HCT116 (cell line): ENCODE results near the gene SDHAF4. TPM values are rescaled to one million over a fixed set of nuclear protein-coding genes. Genes with fewer than 3 reads are reported as not detected.

Experiments
- ATAC-seq: fragments of 200-7000 bp; cut with Tn5 transposase; 2 replicates; pipeline ENCODE4 v1.9.1; 2020; ENCODE audit warnings: mild to moderate bottlenecking, moderate library complexity
- BruUV-seq: library from RNA; stranded (reverse); fragments of 400-500 nt; replicated peaks from 2 replicates; lab custom pipeline; 2021; lab: Mats Ljungman, UMichigan
- CTCF ChIA-PET: fragments of 300-600 bp; sonication (Branson Sonifier 250); formaldehyde crosslinking; loops from one replicate; lab custom pipeline; 2021; ENCODE audit warnings: antibody characterized with exemption; lab: Charles Lee
- POLR2A ChIA-PET: fragments of 300-600, 350-600 bp; sonication (Branson Sonifier 250); formaldehyde crosslinking; loops from one replicate; lab custom pipeline; 2021; ENCODE audit warnings: antibody characterized with exemption; lab: Charles Lee
- RAD21 ChIA-PET, 2 experiments: fragments of 300-600 bp; sonication (Branson Sonifier 250); formaldehyde crosslinking; loops; one replicate each; lab custom pipeline; 2023; ENCODE audit warnings: low total read pairs in 2 of 2; ENCODE audit not compliant: uncharacterized antibody in 2 of 2, unreplicated experiment in 2 of 2, low non-redundant PET in 1 of 2; lab: Charles Lee
- DNase-seq: peaks from one replicate; pipeline ENCODE4 v3.0.0-alpha.2; 2010; ENCODE audit warnings: low read depth, low spot score
- H2AFZ ChIP-seq: fragments of 200-600 bp; shearing (Covaris generic), sonication (generic); 2 replicates; pipeline ENCODE4 v1.6.1; 2017; ENCODE audit warnings: low read depth, mixed run types, mixed read lengths, antibody characterized with exemption, low read length; ENCODE audit not compliant: poor library complexity, severe bottlenecking
- H3K27ac ChIP-seq: 2 replicates; pipeline ENCODE4 v1.5.1; 2012; ENCODE audit warnings: low read depth, low read length
- H3K27me3 ChIP-seq: fragments of 200-600 bp; sonication (generic); 2 replicates; pipeline ENCODE4 v1.6.1; 2016; ENCODE audit warnings: mixed run types, low read length, mixed read lengths; ENCODE audit not compliant: insufficient read depth
- H3K36me3 ChIP-seq, 2 experiments: fragments of 200-500 bp in 1 of 2; fragments of 200-600 bp in 1 of 2; sonication (Bioruptor generic) in 1 of 2; sonication (generic) in 1 of 2; 2 replicates each; pipeline versions ENCODE4 v1.5.1 to v1.6.1; 2014 to 2016; ENCODE audit warnings: low read length in 2 of 2, inconsistent platforms in 1 of 2, mixed read lengths in 1 of 2, mixed run types in 1 of 2; ENCODE audit not compliant: insufficient read depth in 2 of 2, control insufficient read depth in 1 of 2
- H3K4me1 ChIP-seq, 2 experiments: fragments of 200-600 bp in 1 of 2; sonication (generic) in 1 of 2; 2 replicates each; pipeline versions ENCODE4 v1.5.1 to v1.6.1; 2012 to 2017; ENCODE audit warnings: low read length in 2 of 2, inconsistent platforms in 1 of 2, mild to moderate bottlenecking in 1 of 2, mixed read lengths in 1 of 2, mixed run types in 1 of 2, moderate library complexity in 1 of 2; ENCODE audit not compliant: insufficient read depth in 2 of 2, control insufficient read depth in 1 of 2
- H3K4me2 ChIP-seq: fragments of 200-600 bp; sonication (generic); 2 replicates; pipeline ENCODE4 v1.6.1; 2017; ENCODE audit warnings: mixed run types, low read length, mixed read lengths
- H3K4me3 ChIP-seq, 2 experiments: fragments of 200-600 bp in 1 of 2; sonication (generic) in 1 of 2; replicated peaks in 1 of 2; 2 replicates each; pipeline ENCODE4 v1.5.1; 2011 to 2016; ENCODE audit warnings: low read length in 2 of 2, control low read depth in 1 of 2, low read depth in 1 of 2, mild to moderate bottlenecking in 1 of 2, mixed read lengths in 1 of 2, mixed run types in 1 of 2
- H3K79me2 ChIP-seq: fragments of 200-600 bp; sonication (generic); 2 replicates; pipeline ENCODE4 v1.6.1; 2017; ENCODE audit warnings: mild to moderate bottlenecking, mixed run types, low read length, moderate library complexity, mixed read lengths; ENCODE audit not compliant: insufficient read depth
- H3K9ac ChIP-seq: fragments of 200-600 bp; sonication (generic); 2 replicates; pipeline ENCODE4 v1.6.1; 2016; ENCODE audit warnings: low read length, mixed read lengths
- H3K9me2 ChIP-seq: fragments of 200-600 bp; sonication (generic), shearing (Covaris generic); 2 replicates; pipeline ENCODE4 v1.6.1; 2017; ENCODE audit warnings: mixed run types, mild to moderate bottlenecking, moderate library complexity; ENCODE audit not compliant: insufficient read depth
- H3K9me3 ChIP-seq, 2 experiments: fragments of 200-500 bp in 1 of 2; fragments of 200-600 bp in 1 of 2; sonication (Bioruptor generic) in 1 of 2; sonication (generic) in 1 of 2; 2 replicates each; pipeline ENCODE4 v1.6.1; 2014 to 2017; ENCODE audit warnings: low read length in 2 of 2, mixed read lengths in 2 of 2, inconsistent platforms in 1 of 2, low read depth in 1 of 2, mild to moderate bottlenecking in 1 of 2, mixed run types in 1 of 2, moderate library complexity in 1 of 2; ENCODE audit not compliant: control insufficient read depth in 1 of 2, insufficient read depth in 1 of 2
- H4K20me1 ChIP-seq: fragments of 200-600 bp; sonication (generic), shearing (Covaris generic); 2 replicates; pipeline ENCODE4 v1.6.1; 2017; ENCODE audit warnings: mixed run types, mild to moderate bottlenecking, moderate library complexity; ENCODE audit not compliant: insufficient read depth
- CBX3 ChIP-seq: IDR thresholded peaks from 2 replicates; pipeline ENCODE4 v1.6.1; 2012; ENCODE audit warnings: low read depth
- CEBPB ChIP-seq: IDR thresholded peaks from 2 replicates; pipeline ENCODE4 v1.6.1; 2012; ENCODE audit warnings: low read depth
- CTCF ChIP-seq, 3 experiments: fragments of 200-600 bp in 1 of 3; sonication (generic) in 1 of 3; IDR thresholded peaks in 2 of 3; conservative IDR thresholded peaks in 1 of 3; 2 replicates each; pipeline ENCODE4 v1.5.1; 2012 to 2017; ENCODE audit warnings: low read depth in 2 of 3, low read length in 2 of 3, antibody characterized with exemption in 1 of 3, borderline replicate concordance in 1 of 3, control low read depth in 1 of 3, mild to moderate bottlenecking in 1 of 3, mixed read lengths in 1 of 3, mixed run types in 1 of 3, moderate library complexity in 1 of 3; ENCODE audit not compliant: insufficient read depth in 1 of 3
- EGR1 ChIP-seq: IDR thresholded peaks from 2 replicates; pipeline ENCODE4 v1.6.1; 2012; ENCODE audit warnings: low read depth
- ELF1 ChIP-seq: IDR thresholded peaks from 2 replicates; pipeline ENCODE4 v1.6.1; 2012; ENCODE audit warnings: low read depth, borderline replicate concordance
- JUND ChIP-seq: IDR thresholded peaks from 2 replicates; pipeline ENCODE4 v1.6.1; 2012
- POLR2A ChIP-seq: IDR thresholded peaks from 2 replicates; pipeline ENCODE4 v1.7.0; 2011; ENCODE audit warnings: borderline replicate concordance; ENCODE audit not compliant: insufficient read depth, insufficient read length; ENCODE audit errors: extremely low read depth
- RAD21 ChIP-seq: IDR thresholded peaks from 2 replicates; pipeline ENCODE4 v1.6.1; 2012; ENCODE audit warnings: low read depth, mild to moderate bottlenecking
- SRF ChIP-seq: IDR thresholded peaks from 2 replicates; pipeline ENCODE4 v1.6.1; 2012; ENCODE audit warnings: low read depth
- TCF7L2 ChIP-seq: IDR thresholded peaks from 2 replicates; pipeline ENCODE4 v1.7.0; 2011; ENCODE audit warnings: borderline replicate concordance, inconsistent platforms; ENCODE audit not compliant: insufficient read depth, insufficient read length; ENCODE audit errors: extremely low read depth
- intact Hi-C: fragments of 100-400 bp; cut with micrococcal nuclease; formaldehyde crosslinking; loops from 2 replicates; pipeline ENCODE4 v1.10.0; 2022
- total RNA-seq: library from RNA; stranded (reverse); gene quantifications from one replicate; pipeline ENCODE4 v1.2.1, GENCODE V29; 2021; ENCODE audit not compliant: unreplicated experiment

SDHAF4 gene
- total RNA-seq, 1 experiment from 2014 or later, result 8.9 TPM

- CTCF ChIA-PET, result interaction anchor here (1.2 kb wide), 1 partner anchor 17 kb away, joined by 3 read pairs; no protein-coding TSS in a partner anchor
- no peak for TF ChIP-seq RAD21
- TF ChIP-seq EGR1, result no peak
- TF ChIP-seq POLR2A, result no peak
These were observed 28.4 kb upstream of the SDHAF4 start for GRCh38 chr6:70538376-70538775.

GRCh38 chr6:70547313-70547712 is 19.4 kb upstream of the SDHAF4 start:
- intact Hi-C loops, result loop anchor here (1.0 to 2.0 kb wide), 2 partner anchors 139 to 337 kb away; no protein-coding TSS in a partner anchor
- no peak overlapping the region for H3K4me2 ChIP-seq
- RAD21 ChIA-PET, result no interaction called here
- DNase-seq, result no peak
- no peaks in the 10 kb centered on the region for H3K27me3 ChIP-seq
- no peak overlapping the region for H2AFZ ChIP-seq
- no peaks in the 10 kb centered on the region for H4K20me1 ChIP-seq
- TF ChIP-seq CTCF (IDR thresholded peaks at IDR 0.05 in 2 of 3, conservative IDR thresholded peaks at IDR 0.05 in 1 of 3; ENCODE audit: borderline replicate concordance in 1 of 3, insufficient read depth in 1 of 3, low read depth in 2 of 3, low read length in 2 of 3) (peak; percentile 19 to 49 (median 35); a peak in 4 of 6 replicates), JUND (no peak), SRF (no peak), CBX3 (no peak), CEBPB (no peak), RAD21 (peak; percentile 53), TCF7L2 (no peak), ELF1 (no peak)
- TF ChIP-seq, all 23 proteins: peak for 2
- no peak overlapping the region for H3K27ac ChIP-seq
- no peaks in the 10 kb centered on the region for H3K4me1 ChIP-seq
- no peaks in the 10 kb centered on the region for H3K9me2 ChIP-seq
- no peak overlapping the region for H3K4me3 ChIP-seq
- no peaks in the 10 kb centered on the region for H3K79me2 ChIP-seq
- BruUV-seq, result no TSS peak
- ChIA-PET POLR2A (no interaction called here), CTCF (interaction anchor here (0.8 to 2.4 kb wide), 4 partner anchors 20 to 408 kb away, joined by 3 to 10 read pairs (median 6); partner anchors contain the start of gene SDHAF4)
- no peaks in the 10 kb centered on the region for H3K9me3 ChIP-seq
- no peaks in the 10 kb centered on the region for H3K36me3 ChIP-seq
- H3K9ac ChIP-seq, result no peak overlapping the region
- peak; percentile 63 for ATAC-seq

More at GRCh38 chr6:70538376-70538775, 28.4 kb upstream of the SDHAF4 start:
- Histone ChIP-seq H3K36me3 (peaks cover 0 to 4% of the 10 kb centered on the region in 2 experiments; a peak in 1 of 4 replicates), H3K4me1 (no peaks in the 10 kb centered on the region), H3K79me2 (no peaks in the 10 kb centered on the region), H3K9me3 (no peaks in the 10 kb centered on the region), H2AFZ (no peak overlapping the region), H3K4me2 (no peak overlapping the region), H3K9me2 (no peaks in the 10 kb centered on the region), H3K27ac (no peak overlapping the region), H3K9ac (no peak overlapping the region), H3K4me3 (no peak overlapping the region), H4K20me1 (no peaks in the 10 kb centered on the region), H3K27me3 (no peaks in the 10 kb centered on the region)
- no TSS peak for BruUV-seq
- ATAC-seq, result no peak
- DNase-seq, result no peak
- RAD21 ChIA-PET, result no interaction called here
- intact Hi-C loops, result no loop called here
- POLR2A ChIA-PET, result no interaction called here
